Measurements from ENCODE around the gene CPAMD8.

Gene CPAMD8

GRCh38 chr19:16867211-16867610 lies 159.4 kb downstream of the CPAMD8 start:
- no peak for DNase-seq

GRCh38 chr19:16862826-16863415 lies 163.7 kb downstream of the CPAMD8 start:
- DNase-seq = no peak

- no peak for DNase-seq
Observed at GRCh38 chr19:16861834-16862233, 164.8 kb downstream of the CPAMD8 start.

- DNase-seq = no peak
Observed at GRCh38 chr19:16861011-16861410, 165.6 kb downstream of the CPAMD8 start.

GRCh38 chr19:16860118-16860517 lies 166.5 kb downstream of the CPAMD8 start:
- no peak for DNase-seq

GRCh38 chr19:16859626-16860025 lies 167.0 kb downstream of the CPAMD8 start:
- no peak for DNase-seq

GRCh38 chr19:16856091-16856490 lies 170.5 kb downstream of the CPAMD8 start:
- DNase-seq = no peak

- no peak for DNase-seq
Observed at GRCh38 chr19:16853066-16853465, 173.5 kb downstream of the CPAMD8 start.

GRCh38 chr19:16851031-16851712 lies 175.4 kb downstream of the CPAMD8 start:
- no peak for DNase-seq

GRCh38 chr19:16850133-16850532 lies 176.5 kb downstream of the CPAMD8 start:
- no peak for DNase-seq

GRCh38 chr19:16849168-16849567 lies 177.4 kb downstream of the CPAMD8 start:
- DNase-seq = no peak

GRCh38 chr19:16847430-16847829 lies 179.2 kb downstream of the CPAMD8 start:
- no peak for DNase-seq

- no peak for DNase-seq
Observed at GRCh38 chr19:16846901-16847300, 179.7 kb downstream of the CPAMD8 start.
